GM23248 (cell line): ENCODE measurements around the gene ZMAT3.

ENCODE experiments used
- EZH2 ChIP-seq: fragments of 200-600 bp; sonication (generic); IDR thresholded peaks from 2 replicates; pipeline ENCODE4 v1.6.1; 2018; ENCODE audit warnings: antibody characterized with exemption, mild to moderate bottlenecking; ENCODE audit not compliant: insufficient read depth, poor library complexity, severe bottlenecking
- EZH2phosphoT487 ChIP-seq: fragments of 200-600 bp; sonication (generic); IDR thresholded peaks from 2 replicates; pipeline ENCODE4 v1.6.1; 2018; ENCODE audit warnings: antibody characterized with exemption, moderate library complexity, mild to moderate bottlenecking, low read depth; ENCODE audit not compliant: insufficient read depth

DNA sequence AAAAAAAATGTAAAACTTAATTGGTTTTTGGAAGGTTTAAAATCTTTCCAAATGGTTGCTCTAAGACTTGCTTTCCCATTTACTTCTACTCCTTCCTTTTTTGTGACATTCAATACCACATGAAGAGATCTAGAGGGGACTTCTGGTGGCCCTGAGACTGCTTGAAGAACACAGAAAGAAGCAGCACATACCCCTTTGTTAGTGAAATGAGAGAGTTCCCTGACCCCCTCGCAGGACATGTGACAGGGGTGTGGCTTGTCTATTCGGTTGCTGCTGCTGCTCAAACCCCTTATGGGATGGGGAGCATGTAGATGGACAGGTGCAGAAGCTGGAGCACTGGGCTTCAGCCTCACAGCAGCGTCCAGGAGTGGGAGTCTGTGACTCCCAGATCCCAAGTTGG, 71.0 kb downstream of the ZMAT3 start:
- TF ChIP-seq EZH2phosphoT487 (no peak), EZH2 (no peak)
